HepG2 (cell line): ENCODE measurements around the gene PTGES3. TPM values are rescaled to one million over a fixed set of nuclear protein-coding genes. Genes with fewer than 3 reads are reported as not detected.

ENCODE experiments used
- AHR ChIP-seq: IDR thresholded peaks from 2 replicates; pipeline ENCODE4 v1.6.1; 2018; ENCODE audit warnings: missing genetic modification reagents, missing compliant biosample characterization
- ELF1 ChIP-seq: sonication (generic); formaldehyde crosslinking; IDR thresholded peaks from 2 replicates; pipeline ENCODE4 v1.4.0; 2020; ENCODE audit warnings: missing genetic modification reagents
- HIVEP1 ChIP-seq: sonication (generic); formaldehyde crosslinking; IDR thresholded peaks from 2 replicates; pipeline ENCODE4 v1.4.0; 2020; ENCODE audit warnings: mild to moderate bottlenecking, missing genetic modification reagents
- HOXA9 ChIP-seq: sonication (generic); formaldehyde crosslinking; IDR thresholded peaks from 2 replicates; pipeline ENCODE4 v1.8.1; 2022; ENCODE audit warnings: missing genetic modification reagents, mild to moderate bottlenecking, moderate library complexity, borderline replicate concordance
- MAFG ChIP-seq: sonication (generic); formaldehyde crosslinking; IDR thresholded peaks from 2 replicates; pipeline ENCODE4 v1.5.1; 2020; ENCODE audit warnings: mild to moderate bottlenecking, missing genetic modification reagents
- MIER3 ChIP-seq: IDR thresholded peaks from 2 replicates; pipeline ENCODE4 v1.6.1; 2016; ENCODE audit warnings: missing compliant biosample characterization, borderline replicate concordance
- RFXAP ChIP-seq: sonication (generic); formaldehyde crosslinking; IDR thresholded peaks from 2 replicates; pipeline ENCODE4 v1.4.0; 2020; ENCODE audit warnings: missing genetic modification reagents, borderline replicate concordance
- SALL1 ChIP-seq: sonication (generic); formaldehyde crosslinking; IDR thresholded peaks from 2 replicates; pipeline ENCODE4 v1.8.0; 2022; ENCODE audit warnings: mild to moderate bottlenecking, missing genetic modification reagents
- SIN3B ChIP-seq: fragments of 150-350 bp; IDR thresholded peaks from 2 replicates; pipeline ENCODE4 v1.6.1; 2014; ENCODE audit warnings: low read length
- SRF ChIP-seq: IDR thresholded peaks from 2 replicates; pipeline ENCODE4 v1.6.1; 2011; ENCODE audit warnings: mild to moderate bottlenecking, low read depth, low read length, moderate library complexity
- ZBTB33 ChIP-seq: sonication (generic); formaldehyde crosslinking; IDR thresholded peaks from 2 replicates; pipeline ENCODE4 v1.4.0; 2020; ENCODE audit warnings: missing genetic modification reagents
- ZKSCAN8 ChIP-seq: IDR thresholded peaks from 2 replicates; pipeline ENCODE4 v1.6.1; 2016; ENCODE audit warnings: borderline replicate concordance, missing genetic modification reagents, missing compliant biosample characterization
- ZNF142 ChIP-seq: sonication (generic); formaldehyde crosslinking; IDR thresholded peaks from 2 replicates; pipeline ENCODE4 v1.4.0; 2020; ENCODE audit warnings: missing genetic modification reagents
- ZNF224 ChIP-seq: sonication (generic); formaldehyde crosslinking; IDR thresholded peaks from 2 replicates; pipeline ENCODE4 v1.5.0; 2020; ENCODE audit warnings: mild to moderate bottlenecking, missing genetic modification reagents
- ZNF672 ChIP-seq: sonication (generic); formaldehyde crosslinking; IDR thresholded peaks from 2 replicates; pipeline ENCODE4 v1.8.1; 2022; ENCODE audit warnings: missing genetic modification reagents
- ZNF883 ChIP-seq: sonication (generic); formaldehyde crosslinking; IDR thresholded peaks from 2 replicates; pipeline ENCODE4 v1.5.1; 2020; ENCODE audit warnings: mild to moderate bottlenecking, missing genetic modification reagents; ENCODE audit errors: not compliant biosample characterization
- ZSCAN5A ChIP-seq: sonication (generic); formaldehyde crosslinking; IDR thresholded peaks from 2 replicates; pipeline ENCODE4 v1.8.0; 2022; ENCODE audit warnings: mild to moderate bottlenecking, missing genetic modification reagents, borderline replicate concordance
- polyA plus RNA-seq, 8 experiments: library from polyadenylated mRNA; depleted of rRNA in 3 of 8; stranded (reverse) in 7 of 8; unstranded in 1 of 8; fragments of >200 nt; fragmentation: Illumina TruSeq in 4 of 8; extraction: Trizol in 4 of 8; gene quantifications; 2 replicates each; pipeline versions ENCODE4 v1.2.1 to v1.2.3, GENCODE V29; 2011 to 2016; ENCODE audit warnings: low read depth in 4 of 8, missing spikeins in 1 of 8, mixed read lengths in 1 of 8; ENCODE audit not compliant: insufficient read depth in 1 of 8
- total RNA-seq, 5 experiments: library from RNA; depleted of rRNA; stranded (reverse); fragments of >200 nt; fragmentation: Illumina TruSeq; extraction: Trizol; gene quantifications; 2 replicates each; pipeline ENCODE4 v1.2.3, GENCODE V29; 2016; ENCODE audit warnings: low read depth in 1 of 5
- TF ChIP-seq, protein P1 (sequence below): sonication (generic); formaldehyde crosslinking; IDR thresholded peaks from 2 replicates; pipeline ENCODE4 v1.8.0; 2022; ENCODE audit warnings: mild to moderate bottlenecking, missing genetic modification reagents

PTGES3 gene
- total and polyA plus RNA-seq, 2 of the 13 experiments (the other 11 are each of a cell fraction or from before 2014, with no cell fraction given), result 54.4 to 159 TPM

GRCh38 chr12:56630180-56630632 is 57.9 kb downstream of the PTGES3 start, which contains the start of gene BAZ2A (continued):
- TF ChIP-seq, protein P1, sequence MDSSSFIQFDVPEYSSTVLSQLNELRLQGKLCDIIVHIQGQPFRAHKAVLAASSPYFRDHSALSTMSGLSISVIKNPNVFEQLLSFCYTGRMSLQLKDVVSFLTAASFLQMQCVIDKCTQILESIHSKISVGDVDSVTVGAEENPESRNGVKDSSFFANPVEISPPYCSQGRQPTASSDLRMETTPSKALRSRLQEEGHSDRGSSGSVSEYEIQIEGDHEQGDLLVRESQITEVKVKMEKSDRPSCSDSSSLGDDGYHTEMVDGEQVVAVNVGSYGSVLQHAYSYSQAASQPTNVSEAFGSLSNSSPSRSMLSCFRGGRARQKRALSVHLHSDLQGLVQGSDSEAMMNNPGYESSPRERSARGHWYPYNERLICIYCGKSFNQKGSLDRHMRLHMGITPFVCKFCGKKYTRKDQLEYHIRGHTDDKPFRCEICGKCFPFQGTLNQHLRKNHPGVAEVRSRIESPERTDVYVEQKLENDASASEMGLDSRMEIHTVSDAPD, result no peak
- TF ChIP-seq MAFG (no peak), ZNF224 (CRISPR knock-in tag) (no peak), ZNF883 (CRISPR knock-in tag) (peak; percentile 65), ZBTB33 (CRISPR knock-in tag) (peak; percentile 57), ZKSCAN8 (CRISPR knock-in tag) (0 out of 2 replicates have a peak, but pooled peaks have one; percentile 47), HOXA9 (CRISPR knock-in tag) (no peak), SIN3B (no peak), ZNF142 (CRISPR knock-in tag) (no peak), MIER3 (peak; percentile 79; the same call in 1 of the 2 replicates), SALL1 (peak; percentile 77), SRF (0 out of 2 replicates have a peak, but pooled peaks have one; percentile 41), ELF1 (CRISPR knock-in tag) (peak; percentile 47; the same call in 1 of the 2 replicates), ZSCAN5A (CRISPR knock-in tag) (no peak), ZNF672 (CRISPR knock-in tag) (no peak), AHR (CRISPR knock-in tag) (peak; percentile 84), HIVEP1 (CRISPR knock-in tag) (no peak), RFXAP (CRISPR knock-in tag) (no peak; the same call in 1 of the 2 replicates)
